HG03097 (cell line): Measurements from ENCODE around the gene ATP6V0A1.
"Not testable (repeated sequence)": the region's sequence is repeated elsewhere in the genome, so short reads cannot be mapped to it uniquely, and the experiment has no call there.

Experiments
- ATAC-seq: cut with Tn5 transposase; IDR thresholded peaks from one replicate; pipeline ENCODE4 v1.9.1; 2021; ENCODE audit not compliant: unreplicated experiment, low FRiP score

Gene ATP6V0A1

GRCh38 chr17:42537156-42537805, 78.6 kb downstream of the ATP6V0A1 start:
- ATAC-seq: no peak

- ATAC-seq: no peak
Measured at GRCh38 chr17:42537826-42538451, 79.3 kb downstream of the ATP6V0A1 start.

GRCh38 chr17:42538482-42538881, 79.8 kb downstream of the ATP6V0A1 start:
- ATAC-seq: no peak

- ATAC-seq: not testable (repeated sequence)
Measured at GRCh38 chr17:42540558-42540957, 81.9 kb downstream of the ATP6V0A1 start.

- no peak for ATAC-seq
Measured at GRCh38 chr17:42541041-42541833, 82.6 kb downstream of the ATP6V0A1 start.

GRCh38 chr17:42543190-42544079, 84.8 kb downstream of the ATP6V0A1 start:
- no peak for ATAC-seq

GRCh38 chr17:42544874-42545283, 86.2 kb downstream of the ATP6V0A1 start:
- ATAC-seq: no peak

- ATAC-seq: not testable (repeated sequence)
Measured at GRCh38 chr17:42545755-42546505, 87.3 kb downstream of the ATP6V0A1 start.

GRCh38 chr17:42547001-42547461, 88.4 kb downstream of the ATP6V0A1 start:
- no peak for ATAC-seq

GRCh38 chr17:42547698-42548069, 89.0 kb downstream of the ATP6V0A1 start:
- no peak for ATAC-seq

- no peak for ATAC-seq
Measured at GRCh38 chr17:42548070-42548837, 89.6 kb downstream of the ATP6V0A1 start.

- ATAC-seq: no peak
Measured at GRCh38 chr17:42548993-42549755, 90.5 kb downstream of the ATP6V0A1 start.

- not testable (repeated sequence) for ATAC-seq
Measured at GRCh38 chr17:42552736-42553135, 94.1 kb downstream of the ATP6V0A1 start, which contains the start of gene HSD17B1. Gene HSD17B1, plus strand, starts transcription at chr17:42552923. Its CDS starts 11 bp downstream, at chr17:42552934.

GRCh38 chr17:42553161-42553818, 94.6 kb downstream of the ATP6V0A1 start:
- ATAC-seq: no peak

GRCh38 chr17:42553866-42554249, 95.2 kb downstream of the ATP6V0A1 start:
- ATAC-seq: no peak

- peak; percentile 74 for ATAC-seq
Measured at GRCh38 chr17:42554250-42555121, 95.8 kb downstream of the ATP6V0A1 start.

GRCh38 chr17:42555122-42555622, 96.5 kb downstream of the ATP6V0A1 start:
- no peak for ATAC-seq
